Stimulated activated CD8-positive, alpha-beta memory T cell treated with anti-CD3 and anti-CD28 coated beads, Interleukin-2, amount 100 ng/mL, for 1 hour (primary cell): Measurements from ENCODE around the gene STIL.
"Not testable (repeated sequence)": the region's sequence is repeated elsewhere in the genome, so short reads cannot be mapped to it uniquely, and the experiment has no call there.

Experiments
- DNase-seq, 2 donors: peaks; one replicate each; pipeline ENCODE4 v3.0.0-alpha.2; 2020; ENCODE audit warnings: low read depth in 2 of 2

The STIL gene

GRCh38 chr1:47319968-47320367 lies 6.0 kb upstream of the STIL start:
- DNase-seq = not testable (repeated sequence)

DNA sequence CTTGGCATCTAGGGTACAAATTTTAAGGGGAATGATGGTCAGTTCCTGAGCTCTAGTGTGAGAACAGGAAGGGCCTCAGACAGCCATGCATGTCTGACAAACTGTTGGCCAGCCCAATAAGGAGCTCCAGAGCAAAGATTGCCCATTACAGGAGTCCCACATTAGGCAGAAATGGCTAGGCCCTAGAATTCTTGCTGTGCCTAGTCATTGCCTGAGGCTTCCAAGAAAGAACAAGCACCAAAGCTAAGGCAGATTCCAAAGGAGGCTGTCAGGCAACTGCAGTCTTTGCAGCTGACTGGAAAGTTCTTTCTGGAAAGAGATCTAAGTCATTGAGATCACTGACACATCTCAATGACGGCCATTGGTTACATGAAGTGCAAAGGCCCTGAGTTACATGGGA lies 3.9 kb upstream of the STIL start:
- no peak for DNase-seq

- no peak for DNase-seq
Measured at GRCh38 chr1:47309427-47309826, 4.5 kb downstream of the STIL start.

GRCh38 chr1:47302472-47302871 lies 11.5 kb downstream of the STIL start:
- no peak for DNase-seq

DNA sequence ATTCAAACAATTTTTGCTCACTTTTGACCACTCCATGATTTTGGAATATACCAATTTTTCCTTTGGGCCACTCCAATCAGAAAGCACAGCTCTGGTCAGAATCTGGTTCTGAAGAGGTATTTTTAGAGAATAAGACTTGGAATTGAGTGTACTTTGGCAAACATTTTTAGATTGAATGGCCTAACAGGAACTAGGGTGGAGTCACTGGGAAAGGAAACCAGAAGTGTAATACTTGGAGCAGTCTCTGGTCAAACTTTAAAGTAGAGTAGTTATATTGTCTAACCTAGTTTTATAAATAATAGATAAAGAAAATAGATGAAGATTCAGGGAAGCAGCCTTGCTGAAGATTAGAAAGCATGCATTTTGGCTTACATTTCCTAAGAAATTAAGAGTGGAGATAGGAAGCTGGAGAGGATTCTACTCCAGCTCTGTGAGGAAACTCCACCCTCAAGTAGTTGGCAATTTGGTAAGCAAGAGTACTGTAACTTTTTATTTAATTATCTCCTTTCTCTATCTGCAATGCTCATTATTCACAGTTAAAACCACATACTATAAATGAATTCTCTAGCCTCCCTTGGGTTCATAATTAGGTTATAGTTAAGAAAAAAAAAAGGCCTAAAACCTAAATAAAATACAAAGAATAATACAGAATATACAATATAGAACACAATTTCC lies 15.8 kb downstream of the STIL start:
- no peak for DNase-seq

DNA sequence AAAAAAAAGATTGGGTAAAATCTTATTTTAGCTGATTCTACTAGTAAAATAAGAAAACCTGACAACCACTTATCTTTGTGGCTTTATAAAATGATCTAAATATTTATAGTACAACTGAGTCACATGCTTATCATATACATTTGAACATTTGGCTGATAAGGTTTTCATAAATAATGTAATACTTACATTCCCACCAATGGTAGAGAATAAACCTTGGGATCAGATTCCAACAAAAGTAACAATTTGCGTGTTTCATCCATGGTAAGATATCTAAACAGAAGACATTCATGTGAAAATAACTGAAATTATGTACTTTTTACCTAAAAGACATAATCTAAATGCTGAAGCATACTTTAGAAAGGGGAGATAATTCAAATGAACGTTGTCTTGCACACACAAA lies 18.4 kb downstream of the STIL start:
- DNase-seq = no peak

- DNase-seq = not testable (repeated sequence)
Measured at GRCh38 chr1:47294863-47295262, 19.1 kb downstream of the STIL start.

- DNase-seq = not testable (repeated sequence)
Measured at GRCh38 chr1:47288116-47288515, 25.8 kb downstream of the STIL start.

GRCh38 chr1:47280142-47280541 lies 33.8 kb downstream of the STIL start:
- DNase-seq = no peak

- DNase-seq = no peak
Measured at GRCh38 chr1:47276850-47277249, 37.1 kb downstream of the STIL start.

- not testable (repeated sequence) for DNase-seq
Measured at GRCh38 chr1:47275811-47276210, 38.1 kb downstream of the STIL start.

DNA sequence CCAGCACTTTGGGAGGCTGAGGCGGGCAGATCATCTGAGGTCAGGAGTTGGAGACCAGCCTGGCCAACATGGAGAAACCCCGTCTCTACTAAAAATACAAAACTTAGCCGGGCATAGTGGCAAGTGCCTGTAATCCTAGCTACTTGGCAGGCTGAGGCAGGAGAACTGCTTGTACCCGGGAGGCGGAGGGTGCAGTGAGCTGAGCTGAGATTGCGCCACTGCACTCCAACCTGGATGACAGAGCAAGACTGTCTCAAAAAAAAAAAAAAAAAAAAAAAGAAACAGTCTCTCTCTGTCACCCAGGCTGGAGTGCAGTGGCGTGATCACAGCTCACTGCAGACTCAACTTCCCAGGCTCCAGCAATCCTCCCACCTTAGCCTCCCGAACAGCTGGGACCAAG lies 48.4 kb downstream of the STIL start:
- DNase-seq = not testable (repeated sequence)

DNA sequence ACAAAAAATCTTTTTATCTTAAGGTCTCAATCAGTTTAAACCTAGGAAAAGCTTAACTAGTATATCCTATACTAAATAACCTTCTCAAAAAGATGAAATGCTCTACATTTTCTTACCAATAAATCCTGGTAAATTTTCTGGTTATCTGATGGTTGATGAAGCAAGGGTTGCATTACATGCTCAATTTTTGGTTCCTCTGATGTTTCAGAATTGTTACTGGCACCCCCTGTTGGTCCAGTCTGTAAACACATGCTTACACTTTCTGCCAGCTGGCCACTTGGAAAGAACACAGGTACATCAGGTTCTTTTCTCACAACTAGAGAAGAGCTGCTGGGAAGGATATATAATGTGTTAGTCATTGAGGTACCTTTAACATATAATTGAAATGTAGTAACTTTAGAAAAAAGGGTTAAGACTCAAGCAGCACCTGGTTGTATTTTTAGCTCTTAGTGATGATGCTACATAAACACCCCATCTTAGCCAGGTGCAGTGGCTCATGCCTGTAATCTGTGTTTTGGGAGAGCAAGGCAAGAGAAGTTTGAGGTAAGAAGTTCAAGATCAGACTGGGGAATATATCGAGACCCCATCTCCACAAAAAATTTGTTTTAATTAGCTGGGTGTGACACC lies 51.0 kb downstream of the STIL start:
- DNase-seq = peak in 1 of 2 donors; percentile 3

GRCh38 chr1:47257224-47257623 lies 56.7 kb downstream of the STIL start:
- no peak for DNase-seq

GRCh38 chr1:47252795-47253194 lies 61.2 kb downstream of the STIL start:
- DNase-seq = no peak

- no peak for DNase-seq
Measured at GRCh38 chr1:47252369-47252768, 61.6 kb downstream of the STIL start.

DNA sequence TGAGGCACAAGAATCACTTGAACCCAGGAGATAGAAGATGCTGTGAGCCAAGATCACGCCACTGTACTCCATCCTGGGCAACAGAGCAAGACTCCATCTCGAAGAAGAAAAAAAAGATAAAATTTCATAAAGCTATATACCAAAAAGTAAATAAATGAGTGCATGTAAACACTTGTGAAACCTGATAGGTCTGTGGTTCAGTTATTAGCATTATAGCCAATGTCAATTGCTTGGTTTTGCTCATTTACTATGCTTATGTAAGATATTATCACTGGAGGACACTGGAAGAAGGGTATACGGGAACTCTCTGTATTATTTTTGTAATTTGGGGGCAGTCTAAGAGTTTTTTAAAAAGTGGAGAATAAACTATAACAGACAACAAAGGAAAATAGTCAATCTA lies 64.2 kb downstream of the STIL start:
- no peak for DNase-seq

DNA sequence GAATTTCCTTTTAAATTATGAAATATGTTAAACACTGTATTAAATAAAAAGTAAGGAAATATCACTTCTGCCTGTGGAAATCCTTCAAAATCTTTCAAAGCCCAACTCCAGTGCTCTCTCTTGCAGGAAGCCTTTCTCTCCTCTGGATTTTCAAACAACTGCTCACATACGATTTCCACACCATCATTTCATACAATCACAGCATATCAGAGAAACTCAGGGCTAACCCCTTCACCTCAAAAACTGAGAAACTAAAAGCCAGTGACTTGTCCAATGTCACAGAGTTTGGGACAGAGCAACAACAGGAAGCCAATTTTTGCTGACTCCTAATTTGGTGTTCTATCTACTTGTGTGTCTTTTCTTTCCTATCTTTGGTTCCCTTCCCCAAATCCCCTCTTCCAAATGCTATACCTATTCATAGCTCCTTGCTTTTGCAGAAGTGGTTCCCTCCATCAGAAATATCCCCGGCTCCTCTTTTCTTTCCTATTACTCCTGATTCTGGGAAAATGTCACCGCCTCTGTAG lies 69.5 kb downstream of the STIL start:
- DNase-seq = no peak

DNA sequence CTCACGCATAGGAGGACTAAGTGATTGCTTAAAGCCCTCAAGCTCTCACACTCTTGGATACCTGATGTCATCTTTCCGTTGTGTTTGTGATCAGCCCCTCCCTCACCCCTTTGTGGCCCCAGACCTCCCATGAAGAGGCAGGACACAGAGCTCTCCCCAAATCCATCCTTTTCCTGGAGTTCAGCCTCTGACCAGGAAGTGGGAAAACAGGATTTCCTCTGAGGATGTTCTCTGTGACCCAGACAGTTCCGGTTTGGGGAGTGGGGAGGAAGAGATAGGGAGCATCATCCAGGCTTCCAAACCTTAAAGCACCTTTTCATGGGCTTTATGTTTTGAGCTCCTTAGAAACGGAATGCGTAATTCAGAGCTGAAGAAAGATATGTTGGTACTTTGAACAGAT lies 70.0 kb downstream of the STIL start:
- no peak for DNase-seq

DNA sequence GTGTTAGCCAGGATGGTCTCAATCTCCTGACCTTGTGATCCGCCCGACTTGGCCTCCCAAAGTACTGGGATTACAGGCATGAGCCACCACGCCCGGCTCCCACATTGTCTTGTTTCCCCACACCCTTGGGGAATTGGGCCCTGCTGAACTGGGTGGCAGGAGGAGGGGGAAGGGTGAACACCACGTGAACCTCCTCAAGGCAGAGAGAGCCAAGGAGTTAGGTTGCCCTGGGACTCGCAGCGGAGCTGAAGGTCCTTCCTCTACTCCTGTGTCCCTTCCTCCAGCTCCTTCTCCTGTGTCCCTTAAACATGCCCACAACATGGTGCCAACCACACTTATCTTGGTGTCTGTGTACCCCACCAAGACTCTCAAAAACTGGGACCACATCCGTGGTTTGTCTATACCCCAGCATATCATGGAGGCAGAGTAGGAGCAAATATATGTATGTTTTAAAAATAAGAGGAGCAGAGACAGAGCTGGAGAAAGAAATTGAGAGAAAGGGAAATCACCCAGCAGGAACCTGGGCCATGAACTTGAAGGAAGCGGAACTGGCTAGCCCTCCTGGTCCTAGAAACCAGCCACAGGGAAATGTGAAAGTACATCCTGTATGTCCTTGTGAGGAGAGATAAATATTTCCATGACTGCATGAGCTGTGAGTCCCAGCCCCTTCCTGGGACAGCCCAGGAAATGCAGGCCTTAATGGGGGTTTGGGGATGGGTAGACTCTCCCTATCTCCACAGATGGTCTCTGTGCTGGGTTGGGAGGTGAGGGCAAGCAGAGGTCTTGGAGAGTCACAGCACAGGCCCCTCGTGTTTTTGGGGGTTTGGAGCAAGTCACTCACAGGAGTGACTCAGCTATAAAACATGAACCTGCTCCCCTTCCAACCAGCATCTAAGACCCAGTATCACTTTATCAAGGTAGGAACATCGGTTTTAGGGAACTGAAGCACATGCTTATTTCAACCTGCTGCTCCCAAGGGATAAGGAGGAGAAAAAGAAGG lies 72.5 kb downstream of the STIL start:
- DNase-seq = no peak

DNA sequence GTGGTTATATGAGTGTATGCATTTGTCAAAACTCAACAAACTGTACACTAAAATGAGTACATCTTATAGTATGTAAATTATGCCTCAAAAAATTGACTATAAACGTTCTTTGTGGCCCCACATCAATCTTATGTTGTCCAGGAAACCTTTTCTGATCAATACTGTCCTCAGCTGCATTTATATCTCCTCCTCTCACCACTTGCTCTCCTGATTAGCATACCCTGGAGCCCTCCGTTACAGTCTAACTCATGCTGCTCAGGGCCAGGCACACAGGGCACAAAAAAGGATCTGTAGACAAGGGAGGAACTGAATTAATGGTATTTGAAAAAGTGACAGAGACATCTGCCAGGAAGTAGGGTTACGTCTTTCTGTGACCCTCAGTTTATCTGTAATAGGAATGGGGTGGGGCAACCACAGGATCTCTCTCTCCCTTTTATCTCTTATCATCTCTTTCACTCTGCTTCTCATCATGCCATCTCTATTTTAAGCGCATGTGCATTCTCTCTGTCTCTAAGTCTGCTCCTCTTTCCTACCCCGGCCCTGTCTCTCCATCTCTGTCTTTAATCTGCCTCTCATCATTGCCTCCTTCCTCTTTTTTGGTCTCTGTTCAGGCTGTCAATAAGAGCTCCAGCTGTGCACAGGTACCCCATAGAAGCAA lies 74.9 kb downstream of the STIL start:
- DNase-seq = no peak

DNA sequence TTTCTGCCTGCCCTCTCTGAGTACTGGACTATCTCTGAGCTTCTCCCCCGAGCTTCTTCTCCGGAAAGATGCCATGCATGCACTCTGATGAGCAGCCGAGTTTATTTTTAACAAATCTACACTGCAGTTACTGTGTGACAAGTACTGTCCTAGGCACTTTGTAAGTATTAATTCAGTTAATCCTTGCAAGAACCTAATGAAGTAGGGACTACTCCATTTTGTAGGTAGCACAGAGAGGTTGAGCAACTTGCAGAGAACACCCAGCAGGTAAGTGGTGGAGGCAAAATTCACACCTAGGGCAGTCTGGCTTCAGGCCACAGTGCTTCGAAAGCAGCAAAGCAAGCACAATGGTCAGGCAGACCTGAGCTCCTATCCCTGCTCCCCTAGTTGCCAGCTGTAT lies 78.1 kb downstream of the STIL start:
- DNase-seq = no peak
